Stomach (tissue), 4 donors: ENCODE data around the gene ZDHHC20.

Experiments used
- CTCF ChIP-seq, 7 experiments: fragments of 450-650 bp in 4 of 7; fragments of 200-600 bp in 3 of 7; sonication (generic) in 3 of 7; IDR thresholded peaks; one replicate each; pipeline ENCODE4 v1.5.1; 2016 to 2019; ENCODE audit warnings: antibody characterized with exemption in 7 of 7, control low read depth in 2 of 7, mild to moderate bottlenecking in 1 of 7
- EP300 ChIP-seq: sonication (generic); formaldehyde crosslinking; IDR thresholded peaks from one replicate; pipeline ENCODE4 v1.6.1; 2017; ENCODE audit warnings: antibody characterized with exemption
- POLR2A ChIP-seq, 4 donors: fragments of 450-650 bp; IDR thresholded peaks; one replicate each; pipeline ENCODE4 v1.6.1; 2016; ENCODE audit warnings: antibody characterized with exemption in 4 of 4, control low read depth in 2 of 4, mild to moderate bottlenecking in 1 of 4, moderate library complexity in 1 of 4

GRCh38 chr13:21365574-21365973 lies 93.5 kb downstream of the ZDHHC20 start:
- TF ChIP-seq CTCF (IDR thresholded peaks at IDR 0.05) (no peak), POLR2A (IDR thresholded peaks at IDR 0.05) (no peak), EP300 (no peak)
